Heart left ventricle (tissue), 16 donors: ENCODE data around the gene BTG1. TPM values are rescaled to one million over a fixed set of nuclear protein-coding genes. Genes with fewer than 3 reads are reported as not detected.
A peak's percentile ranks its signal among the peaks of the same experiment; 100 is the strongest.
"Not testable (repeated sequence)": the region's sequence is repeated elsewhere in the genome, so short reads cannot be mapped to it uniquely, and the experiment has no call there.

ENCODE experiments used
- ATAC-seq, 4 donors: fragments of 200-7000 bp; cut with Tn5 transposase; one replicate each; pipeline ENCODE4 v1.9.1; 2020 to 2022; ENCODE audit warnings: moderate library complexity in 4 of 4, mild to moderate bottlenecking in 3 of 4, moderate number of reproducible peaks in 1 of 4
- DNase-seq, 5 donors: peaks; one replicate each; pipeline ENCODE4 v3.0.0-alpha.2; 2020
- H3K27ac ChIP-seq, 12 donors: fragments of 200-600 bp; sonication (generic) in 4 of 12; one replicate each; pipeline versions ENCODE4 v1.5.0 to v1.8.0; 2016 to 2022; ENCODE audit warnings: mild to moderate bottlenecking in 2 of 12
- H3K27me3 ChIP-seq, 9 donors: fragments of 200-600 bp; sonication (generic) in 2 of 9; one replicate each; pipeline versions ENCODE4 v1.5.1 to v1.8.0; 2016 to 2022; ENCODE audit warnings: mild to moderate bottlenecking in 3 of 9
- H3K36me3 ChIP-seq, 9 donors: fragments of 200-600 bp; sonication (generic) in 2 of 9; one replicate each; pipeline versions ENCODE4 v1.5.0 to v1.8.0; 2018 to 2022; ENCODE audit warnings: mild to moderate bottlenecking in 2 of 9
- H3K4me1 ChIP-seq, 12 donors: fragments of 200-600 bp; sonication (generic) in 4 of 12; one replicate each; pipeline versions ENCODE4 v1.5.0 to v1.8.0; 2016 to 2022; ENCODE audit warnings: mild to moderate bottlenecking in 3 of 12
- H3K4me3 ChIP-seq, 12 donors: fragments of 200-600 bp; sonication (generic) in 4 of 12; one replicate each; pipeline versions ENCODE4 v1.5.0 to v1.8.0; 2017 to 2022; ENCODE audit warnings: mild to moderate bottlenecking in 9 of 12, moderate library complexity in 4 of 12
- H3K9me3 ChIP-seq, 12 donors: fragments of 200-600 bp; sonication (generic) in 4 of 12; one replicate each; pipeline versions ENCODE4 v1.5.0 to v1.8.0; 2016 to 2022; ENCODE audit warnings: mild to moderate bottlenecking in 1 of 12
- CTCF ChIP-seq, 12 donors: fragments of 200-600 bp; sonication (generic) in 4 of 12; IDR thresholded peaks; one replicate each; pipeline versions ENCODE4 v1.5.0 to v1.8.0; 2018 to 2022; ENCODE audit warnings: antibody characterized with exemption in 12 of 12, mild to moderate bottlenecking in 5 of 12
- POLR2A ChIP-seq, 2 donors: fragments of 450-650 bp; IDR thresholded peaks; one replicate each; pipeline ENCODE4 v1.6.1; 2017; ENCODE audit warnings: antibody characterized with exemption in 2 of 2, mild to moderate bottlenecking in 2 of 2, moderate library complexity in 2 of 2
- WGBS, 4 donors: extraction: QIAGEN DNeasy Blood & Tissue Kit in 2 of 4; methylation state at CpG; one replicate each; pipeline versions ENCODE4 v1.1.5 to v1.1.7; 2013 to 2018; 5-methylcytosine and 5-hydroxymethylcytosine counted together
- intact Hi-C, 10 donors: fragments of 100-400 bp; cut with DNase I; formaldehyde crosslinking; loops; one replicate each; pipeline versions ENCODE4 v1.11.1 to v1.14.2; 2022
- polyA plus RNA-seq, 2 donors: library from polyadenylated mRNA; stranded (reverse); fragments of 200-250 nt; gene quantifications; one replicate each; pipeline ENCODE4 v1.2.3, GENCODE V29; 2013
- total RNA-seq, 9 donors: library from RNA; depleted of rRNA in 2 of 9; stranded (reverse); fragments of >200 nt in 2 of 9; fragmentation: NEBNext Ultra II Directional in 3 of 9; extraction: Animal tissue kit (Norgen Biotek cat#: 25700) in 3 of 9; gene quantifications; one replicate each; pipeline versions ENCODE4 v1.1.0 to v1.2.4, GENCODE V29; 2016 to 2023
- donor health status: ischemic (EF 13 %, LVEDD 7.1; RV severe dilation, severe dysfunction).
- donor health status: healthy with polysubstance abuse.
- donor health status: DM: no; HTN: yes; CAD: no.
- donor health status: DM: no; HTN: no; CAD: no.
- donor health status: ischemic (EF 25% LVEDD 6.9; RV normal size, moderate dysfunction).
- donor health status: ischemic (EF 25% LVEDD 5.7; RV mildly dilated, moderate dysfunction).
- donor health status: healthy.
- donor health status: DM: yes; HTN: yes; CAD: no.
- donor health status: ischemic (EF 35%, LVEDD 5.7; RV mildly dilated, moderate dysfunction).
- donor health status: nonischemic (EF 11% LVEDD 7.7; RV severe dilation, severe dysfunction).
- donor health status: DM: yes; HTN: yes; CAD: no.
- donor health status: PGD.
- donor health status: ischemic (EF 29% LVEDD 5.4; RV normal size, mild dysfunction).
- donor health status: nonischemic (EF 23%, LVEDD 6.1; RV moderate dilation, normal function).

BTG1 gene
- total and polyA plus RNA-seq, 11 donors: 20.5 to 120 (median 56.3) TPM

- Histone ChIP-seq H3K36me3 (peaks cover 0 to 9% (median 0%) of the 10 kb centered on the region in 9 donors), H3K9me3 (no peaks in the 10 kb centered on the region), H3K27me3 (no peaks in the 10 kb centered on the region), H3K4me3 (peak overlapping the region in 1 of 12 donors; percentile 82), H3K27ac (peak overlapping the region in 9 of 12 donors; percentile 6 to 99 (median 54)), H3K4me1 (peaks cover 6 to 98% (median 80%) of the 10 kb centered on the region in 12 donors)
- 58 to 69% (median 61%) methylated on average over 8 of the region's 8 CpGs for WGBS, 4 donors
- no peak for TF ChIP-seq POLR2A (IDR thresholded peaks at IDR 0.05)
- TF ChIP-seq CTCF (IDR thresholded peaks at IDR 0.05): no peak
- ATAC-seq: peak in 3 of 4 donors; percentile 3 to 52 (median 9)
- DNase-seq: no peak
- intact Hi-C loops: loop anchor here in 7 of 10 donors (5.0 to 10.0 kb wide), 6 partner anchors 61 to 531 kb away; no protein-coding TSS in a partner anchor
Measured at GRCh38 chr12:92136026-92136730, 9.5 kb downstream of the BTG1 start.

- H3K36me3 ChIP-seq, H3K9me3 ChIP-seq, DNase-seq, H3K27me3 ChIP-seq, ATAC-seq: not testable (repeated sequence)
- Histone ChIP-seq H3K4me1 (peaks cover 6 to 99% (median 86%) of the 10 kb centered on the region in 12 donors), H3K27ac (peak overlapping the region in 6 of 12 donors; percentile 58 to 99 (median 61)), H3K4me3 (peak overlapping the region in 1 of 12 donors; percentile 82)
- intact Hi-C loops: loop anchor here in 7 of 10 donors (5.0 to 10.0 kb wide), 6 partner anchors 61 to 531 kb away; no protein-coding TSS in a partner anchor
- 79 to 97% (median 90%) methylated on average over 8 of the region's 8 CpGs for WGBS, 4 donors
Measured at GRCh38 chr12:92135541-92135940, 10.1 kb downstream of the BTG1 start.

- peaks cover 0 to 4% (median 0%) of the 10 kb centered on the region in 9 donors for H3K36me3 ChIP-seq
- DNase-seq (no peak), ATAC-seq (no peak)
- H3K4me1 ChIP-seq: peaks cover 6 to 95% (median 83%) of the 10 kb centered on the region in 12 donors
- intact Hi-C loops: loop anchor here in 8 of 10 donors (5.0 to 10.0 kb wide), 9 partner anchors 52 to 530 kb away; no protein-coding TSS in a partner anchor
- H3K9me3 ChIP-seq: no peaks in the 10 kb centered on the region
- TF ChIP-seq POLR2A (IDR thresholded peaks at IDR 0.05) (no peak), CTCF (IDR thresholded peaks at IDR 0.05) (no peak)
- H3K4me3 ChIP-seq: peak overlapping the region in 1 of 12 donors; percentile 82
- no peaks in the 10 kb centered on the region for H3K27me3 ChIP-seq
- 62 to 69% (median 65%) methylated on average over 5 of the region's 5 CpGs for WGBS, 4 donors
- H3K27ac ChIP-seq: peak overlapping the region; percentile 9 to 99 (median 60)
Measured at GRCh38 chr12:92134638-92135274, 10.9 kb downstream of the BTG1 start.

- Histone ChIP-seq H3K36me3 (no peaks in the 10 kb centered on the region), H3K4me3 (peak overlapping the region in 1 of 12 donors; percentile 82), H3K27ac (peak overlapping the region; percentile 14 to 99 (median 60)), H3K9me3 (no peaks in the 10 kb centered on the region), H3K27me3 (no peaks in the 10 kb centered on the region), H3K4me1 (peaks cover 6 to 88% (median 77%) of the 10 kb centered on the region in 12 donors)
- intact Hi-C loops: loop anchor here in 8 of 10 donors (5.0 to 10.0 kb wide), 7 partner anchors 52 to 529 kb away; no protein-coding TSS in a partner anchor
- DNase-seq: no peak
- peak; percentile 21 to 36 (median 26) for ATAC-seq
- WGBS, 4 donors: 26 to 39% (median 34%) methylated on average over 3 of the region's 3 CpGs
- no peak for TF ChIP-seq POLR2A (IDR thresholded peaks at IDR 0.05)
- TF ChIP-seq CTCF (IDR thresholded peaks at IDR 0.05): no peak
Measured at GRCh38 chr12:92133795-92134637, 11.6 kb downstream of the BTG1 start.
